ENCODE data around the gene PFDN4. TPM values are rescaled to one million over a fixed set of nuclear protein-coding genes. Genes with fewer than 3 reads are reported as not detected.
A peak's percentile ranks its signal among the peaks of the same experiment; 100 is the strongest.

Gene PFDN4
- total and polyA plus RNA-seq, 2 of the 13 experiments (the other 11 are each of a cell fraction or from before 2014, with no cell fraction given): 59.8 to 227 TPM

- TF ChIP-seq PAXIP1 (CRISPR knock-in tag; conservative IDR thresholded peaks at IDR 0.05): no peak
Observed at GRCh38 chr20:54176610-54177009, 31.3 kb upstream of the PFDN4 start (continued).

- Histone ChIP-seq H3K4me2 (ENCODE audit: low read depth, low read length) (no peak overlapping the region), H3K4me3 (replicated peaks in 1 of 3; ENCODE audit: insufficient read depth in 1 of 3, low read depth in 2 of 3, low read length in 3 of 3) (no peak overlapping the region), H2AFZ (ENCODE audit: low read length) (no peak overlapping the region), H3K27me3 (ENCODE audit: control insufficient read depth in 1 of 2, insufficient read depth in 2 of 2, low read length in 2 of 2) (no peaks in the 10 kb centered on the region), H4K20me1 (ENCODE audit: insufficient read depth, low read length) (no peaks in the 10 kb centered on the region), H3K9me3 (ENCODE audit: low read length) (no peaks in the 10 kb centered on the region), H3K9ac (ENCODE audit: insufficient read depth, low read depth, low read length) (no peak overlapping the region), H3K79me2 (ENCODE audit: insufficient read depth, low read length) (no peaks in the 10 kb centered on the region), H3K36me3 (replicated peaks in 1 of 2; ENCODE audit: control insufficient read depth in 1 of 2, insufficient read depth in 2 of 2, low read length in 2 of 2) (no peaks in the 10 kb centered on the region), H3K27ac (ENCODE audit: extremely low read length, insufficient read depth, low read length) (no peak overlapping the region), H3K4me1 (ENCODE audit: insufficient read depth, low read length) (peaks cover 51% of the 10 kb centered on the region)
- in situ Hi-C loops (cut with HindIII; ENCODE audit: extremely low pct_ligation_motif_present, low pct_unique_long_range_greater_than_20kb) (no loop called here), intact Hi-C loops (cut with micrococcal nuclease; ENCODE audit: unreplicated experiment) (loop anchor here (2.0 kb wide), 1 partner anchor 17 kb away; no protein-coding TSS in a partner anchor)
- WGBS (ENCODE audit: low lambda C conversion rate): 71% methylated on average over 6 of the region's 6 CpGs
- ATAC-seq (no peak), DNase-seq (ENCODE audit: low spot score) (peak; percentile 77), FAIRE-seq (no peak)
- ChIA-PET CTCF (ENCODE audit: low intra/inter-chr PET ratio, low total read pairs) (interaction anchor here (1.1 kb wide), 1 partner anchor 18 kb away, joined by 3 read pairs; no protein-coding TSS in a partner anchor), POLR2A (interaction anchor here (1.9 kb wide), 1 partner anchor 44 kb away, joined by 7 read pairs; no protein-coding TSS in a partner anchor)
- no TSS peak for BruUV-seq (replicated peaks)
- TF ChIP-seq SOX13 (IDR thresholded peaks at IDR 0.05): no peak
- TF ChIP-seq SOX13 (CRISPR knock-in tag; conservative IDR thresholded peaks at IDR 0.05 in 1 of 2, IDR thresholded peaks at IDR 0.05 in 1 of 2): peak in 1 of 2 experiments; percentile 60; a peak in 2 of 4 replicates
- TF ChIP-seq CREBL2 (CRISPR knock-in tag; IDR thresholded peaks at IDR 0.05; ENCODE audit: borderline replicate concordance): no peak
- TF ChIP-seq HNF4A (CRISPR knock-in tag; IDR thresholded peaks at IDR 0.05): 0 out of 2 replicates have a peak, but pooled peaks have one; percentile 6
- peak; percentile 64 for TF ChIP-seq ZBTB33 (CRISPR knock-in tag; IDR thresholded peaks at IDR 0.05)
- TF ChIP-seq ZBTB34 (CRISPR knock-in tag; IDR thresholded peaks at IDR 0.05): no peak
- TF ChIP-seq ZNF121 (CRISPR knock-in tag; IDR thresholded peaks at IDR 0.05): peak; percentile 20; the same call in 1 of the 2 replicates
Observed at GRCh38 chr20:54177378-54177777, 30.5 kb upstream of the PFDN4 start.
